22Rv1 (cell line): ENCODE data around the gene RRP1B.

Source experiments
- H3K27ac ChIP-seq: fragments of 450-650 bp; 2 replicates; pipeline ENCODE4 v1.5.1; 2017
- CTCF ChIP-seq: fragments of 450-650 bp; IDR thresholded peaks from 2 replicates; pipeline ENCODE4 v1.5.1; 2017; ENCODE audit warnings: mild to moderate bottlenecking
- ZFX ChIP-seq: fragments of 450-650 bp; IDR thresholded peaks from 2 replicates; pipeline ENCODE4 v1.6.1; 2017; ENCODE audit warnings: antibody characterized with exemption, borderline replicate concordance

RRP1B gene

GRCh38 chr21:43689556-43690337 lies 30.4 kb downstream of the RRP1B start:
- H3K27ac ChIP-seq, result no peak overlapping the region
- TF ChIP-seq CTCF (no peak), ZFX (no peak)

- TF ChIP-seq ZFX (no peak), CTCF (no peak)
- no peak overlapping the region for H3K27ac ChIP-seq
Observed at GRCh38 chr21:43690346-43690745, 31.0 kb downstream of the RRP1B start.

- TF ChIP-seq ZFX (no peak), CTCF (no peak)
- H3K27ac ChIP-seq, result no peak overlapping the region
Observed at GRCh38 chr21:43691086-43691795, 31.9 kb downstream of the RRP1B start.

- TF ChIP-seq ZFX (no peak), CTCF (no peak)
Observed at GRCh38 chr21:43691801-43692200, 32.4 kb downstream of the RRP1B start.

GRCh38 chr21:43692949-43693348 lies 33.6 kb downstream of the RRP1B start:
- TF ChIP-seq CTCF (no peak), ZFX (no peak)

More at GRCh38 chr21:43691801-43692200, 32.4 kb downstream of the RRP1B start:
- no peak overlapping the region for H3K27ac ChIP-seq

GRCh38 chr21:43693981-43694380 lies 34.6 kb downstream of the RRP1B start:
- TF ChIP-seq ZFX (no peak), CTCF (no peak)
- H3K27ac ChIP-seq, result no peak overlapping the region

More at GRCh38 chr21:43692949-43693348, 33.6 kb downstream of the RRP1B start:
- H3K27ac ChIP-seq, result no peak overlapping the region

- TF ChIP-seq CTCF (no peak), ZFX (no peak)
- no peak overlapping the region for H3K27ac ChIP-seq
Observed at GRCh38 chr21:43694437-43695079, 35.2 kb downstream of the RRP1B start.
